Stimulated activated memory B cell treated with anti-CD40 and anti-IgM and Interleukin-4, amounts not matched to agents 10 μg/mL and 1 μg/mL and 100 μg/mL, for 72 hours (primary cell): Measurements from ENCODE around the gene TREM2.

Source experiments
- ATAC-seq: fragments of 150-1000 bp; cut with Tn5 transposase; 2 replicates; pipeline ENCODE4 v1.10.0; 2021
- H3K27ac Mint-ChIP-seq: one replicate; pipeline ENCODE4 v1.8.0; 2022; ENCODE audit warnings: mild to moderate bottlenecking, mixed read lengths
- H3K27me3 Mint-ChIP-seq: one replicate; pipeline ENCODE4 v1.8.0; 2022; ENCODE audit warnings: mixed read lengths
- H3K36me3 Mint-ChIP-seq: one replicate; pipeline ENCODE4 v1.8.0; 2022; ENCODE audit warnings: mixed read lengths
- H3K4me1 Mint-ChIP-seq: one replicate; pipeline ENCODE4 v1.8.0; 2022; ENCODE audit warnings: mixed read lengths
- H3K4me3 Mint-ChIP-seq: one replicate; pipeline ENCODE4 v1.8.0; 2022; ENCODE audit warnings: mild to moderate bottlenecking, moderate library complexity, mixed read lengths
- H3K9me3 Mint-ChIP-seq: one replicate; pipeline ENCODE4 v1.8.0; 2022; ENCODE audit warnings: mixed read lengths

The TREM2 gene

DNA sequence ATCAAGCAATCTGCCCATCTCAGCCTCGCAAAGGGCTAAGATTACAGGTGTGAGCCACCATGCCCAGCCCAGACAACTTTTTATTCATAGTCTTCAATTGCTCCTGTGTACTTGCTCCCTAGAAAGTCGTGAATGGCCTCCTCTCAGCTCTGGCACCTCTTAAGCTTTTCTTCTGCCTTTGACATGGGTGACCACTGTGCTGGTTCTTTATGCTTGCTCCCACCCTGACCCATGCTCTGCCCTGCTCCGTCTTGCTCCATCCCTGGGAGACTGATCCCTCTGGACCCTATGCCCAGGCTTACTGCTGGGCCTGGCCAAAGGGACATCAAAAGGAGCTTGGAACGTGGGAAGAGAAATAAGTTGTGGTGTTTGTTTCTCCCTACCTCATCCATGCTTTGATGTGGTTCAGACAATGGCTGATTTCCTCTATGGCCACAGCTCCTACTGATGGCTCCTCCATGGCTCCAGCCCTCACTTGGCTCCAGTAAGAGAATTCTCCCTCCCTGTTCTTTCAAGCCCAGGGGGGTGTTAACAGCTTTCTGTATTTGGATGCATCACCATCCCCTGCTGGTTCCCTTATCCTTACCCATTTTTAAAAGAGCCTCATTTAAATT lies 7.7 kb upstream of the TREM2 start:
- no peak overlapping the region for H3K27ac Mint-ChIP-seq
- no peak for ATAC-seq
- H3K4me1 Mint-ChIP-seq = peaks cover 12% of the 10 kb centered on the region
- H3K4me3 Mint-ChIP-seq = no peak overlapping the region
- no peaks in the 10 kb centered on the region for H3K9me3 Mint-ChIP-seq
- no peaks in the 10 kb centered on the region for H3K36me3 Mint-ChIP-seq
- H3K27me3 Mint-ChIP-seq = peaks cover 9% of the 10 kb centered on the region

DNA sequence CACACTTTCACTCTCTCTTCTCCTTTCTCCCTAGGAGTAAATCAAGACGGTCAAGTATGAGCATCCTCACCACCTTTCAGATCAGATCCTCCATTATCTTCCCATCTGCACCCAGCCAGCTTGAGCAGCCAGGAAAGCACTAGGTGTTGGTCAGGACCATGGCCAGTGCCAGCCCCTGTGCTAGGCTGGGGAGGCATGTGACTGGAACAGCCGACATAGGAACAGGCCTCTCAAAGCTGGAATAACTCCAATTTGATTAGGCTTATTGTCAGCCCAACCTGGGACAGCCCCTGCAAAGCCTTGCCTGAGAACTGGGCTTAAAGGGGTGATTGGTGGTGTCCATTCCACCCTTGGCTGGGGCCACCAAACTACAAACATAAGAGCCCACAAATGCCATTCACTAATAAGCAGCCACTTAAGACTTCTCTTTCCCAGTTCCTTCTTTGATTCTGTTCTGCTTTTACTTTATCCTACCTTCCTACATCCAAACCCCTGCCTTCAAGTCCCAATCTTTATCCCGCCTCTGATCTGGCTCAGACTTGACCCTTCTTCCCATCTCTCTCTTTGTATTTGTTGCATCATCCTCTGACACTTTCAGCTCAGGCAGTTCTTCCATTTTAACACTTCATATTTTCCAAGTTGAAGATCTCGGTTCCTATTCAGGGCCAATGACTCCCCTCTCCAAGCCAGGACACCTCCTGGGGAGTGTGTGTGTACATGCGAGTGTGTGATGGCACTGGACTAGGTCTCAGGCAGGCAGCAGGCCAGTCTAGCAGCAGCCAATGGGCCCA lies 4.5 kb upstream of the TREM2 start:
- no peak for ATAC-seq
- H3K36me3 Mint-ChIP-seq = no peaks in the 10 kb centered on the region
- no peak overlapping the region for H3K4me3 Mint-ChIP-seq
- no peaks in the 10 kb centered on the region for H3K9me3 Mint-ChIP-seq
- H3K27ac Mint-ChIP-seq = no peak overlapping the region
- peaks cover 13% of the 10 kb centered on the region for H3K27me3 Mint-ChIP-seq
- peaks cover 6% of the 10 kb centered on the region for H3K4me1 Mint-ChIP-seq

DNA sequence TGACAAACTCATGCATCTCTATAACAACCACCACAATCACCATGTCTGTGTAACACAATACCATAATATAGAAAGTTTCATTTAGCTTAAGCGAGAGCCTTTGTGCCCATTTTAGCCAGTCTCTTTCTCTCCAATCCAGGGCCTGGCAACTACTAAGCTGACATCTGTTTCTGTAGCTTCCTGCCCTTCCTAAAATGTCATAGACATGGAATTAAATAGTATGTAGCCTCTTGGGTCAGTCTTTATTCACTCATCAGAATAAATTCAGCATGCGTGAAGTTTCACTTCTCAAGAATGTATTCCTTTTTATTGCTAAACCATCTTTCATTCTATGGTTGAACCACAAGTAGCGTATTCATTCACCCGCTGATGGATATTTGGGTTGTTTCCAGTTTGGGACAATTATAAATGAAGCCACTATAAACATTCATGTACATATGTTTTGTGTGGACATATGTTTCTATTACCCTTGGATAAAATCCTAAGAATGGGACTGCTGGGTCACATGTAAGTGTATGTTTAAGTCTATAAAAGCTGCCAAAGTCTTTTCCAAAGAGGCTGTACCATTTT lies 1.7 kb upstream of the TREM2 start:
- no peak for ATAC-seq
- no peak overlapping the region for H3K27ac Mint-ChIP-seq

GRCh38 chr6:41163419-41163717 lies 452 bp upstream of the TREM2 start:
- H3K4me1 Mint-ChIP-seq = peaks cover 15% of the 10 kb centered on the region
- ATAC-seq = no peak
- peaks cover 24% of the 10 kb centered on the region for H3K27me3 Mint-ChIP-seq
- no peaks in the 10 kb centered on the region for H3K36me3 Mint-ChIP-seq
- no peak overlapping the region for H3K4me3 Mint-ChIP-seq
- no peak overlapping the region for H3K27ac Mint-ChIP-seq
- H3K9me3 Mint-ChIP-seq = no peaks in the 10 kb centered on the region

More for the DNA sequence above, 1.7 kb upstream of the TREM2 start:
- Mint-ChIP-seq H3K4me1 (peaks cover 15% of the 10 kb centered on the region), H3K36me3 (no peaks in the 10 kb centered on the region), H3K27me3 (peaks cover 24% of the 10 kb centered on the region), H3K4me3 (no peak overlapping the region), H3K9me3 (no peaks in the 10 kb centered on the region)

GRCh38 chr6:41161851-41162552 lies 914 bp downstream of the TREM2 start:
- Mint-ChIP-seq H3K27ac (no peak overlapping the region), H3K4me1 (peaks cover 11% of the 10 kb centered on the region), H3K36me3 (no peaks in the 10 kb centered on the region), H3K27me3 (peaks cover 33% of the 10 kb centered on the region), H3K9me3 (no peaks in the 10 kb centered on the region), H3K4me3 (no peak overlapping the region)
- ATAC-seq = no peak

DNA sequence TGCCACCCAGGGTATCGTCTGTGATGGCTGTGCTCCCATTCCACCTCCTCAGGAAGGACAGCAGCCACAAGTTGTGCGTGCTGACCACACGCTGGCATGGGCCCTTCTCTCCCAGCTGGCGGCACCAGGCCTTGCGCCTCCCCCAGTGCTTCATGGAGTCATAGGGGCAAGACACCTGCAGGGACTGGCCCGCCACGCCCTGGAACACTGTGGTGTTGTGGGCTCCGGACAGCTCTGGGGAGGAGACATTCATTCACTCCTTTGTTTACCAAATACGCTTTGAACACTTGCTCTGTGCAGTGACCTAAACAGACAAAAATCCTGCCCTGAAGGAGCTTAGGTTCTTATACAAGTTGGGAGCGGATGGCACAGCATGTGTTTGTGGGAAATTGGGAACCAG lies 1.5 kb downstream of the TREM2 start:
- Mint-ChIP-seq H3K27ac (no peak overlapping the region), H3K4me3 (no peak overlapping the region), H3K27me3 (peaks cover 35% of the 10 kb centered on the region), H3K9me3 (no peaks in the 10 kb centered on the region), H3K4me1 (peaks cover 9% of the 10 kb centered on the region), H3K36me3 (no peaks in the 10 kb centered on the region)
- ATAC-seq = no peak

- peaks cover 36% of the 10 kb centered on the region for H3K27me3 Mint-ChIP-seq
- no peak for ATAC-seq
- no peaks in the 10 kb centered on the region for H3K36me3 Mint-ChIP-seq
- no peaks in the 10 kb centered on the region for H3K9me3 Mint-ChIP-seq
- H3K4me3 Mint-ChIP-seq = no peak overlapping the region
- H3K4me1 Mint-ChIP-seq = peaks cover 9% of the 10 kb centered on the region
- H3K27ac Mint-ChIP-seq = no peak overlapping the region
Observed at GRCh38 chr6:41160933-41161332, 2.0 kb downstream of the TREM2 start.

GRCh38 chr6:41159415-41160082 lies 3.4 kb downstream of the TREM2 start:
- H3K4me3 Mint-ChIP-seq = no peak overlapping the region
- no peak overlapping the region for H3K27ac Mint-ChIP-seq
- ATAC-seq = no peak
- H3K27me3 Mint-ChIP-seq = peaks cover 36% of the 10 kb centered on the region
- H3K9me3 Mint-ChIP-seq = no peaks in the 10 kb centered on the region
- peaks cover 9% of the 10 kb centered on the region for H3K4me1 Mint-ChIP-seq
- no peaks in the 10 kb centered on the region for H3K36me3 Mint-ChIP-seq

DNA sequence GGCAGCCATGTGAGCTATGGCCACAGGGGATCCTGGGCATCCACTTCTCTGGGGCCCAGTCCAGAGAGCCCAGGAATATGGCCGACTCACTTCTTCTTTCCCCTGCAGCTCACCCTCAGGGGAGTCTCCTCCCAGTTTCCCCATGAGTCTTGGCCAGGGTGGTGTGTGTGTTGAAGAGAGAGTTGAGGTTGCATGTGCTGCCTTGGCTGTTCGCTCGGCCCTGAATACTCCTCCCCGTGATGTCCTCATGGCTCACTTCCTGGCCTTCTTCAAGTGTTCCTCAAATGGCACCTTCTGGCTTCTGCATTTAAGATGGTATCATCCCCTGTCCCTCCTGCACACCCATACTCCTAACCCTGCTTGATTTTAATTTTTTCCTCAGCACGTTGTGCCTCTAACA lies 5.6 kb downstream of the TREM2 start:
- H3K36me3 Mint-ChIP-seq = no peaks in the 10 kb centered on the region
- H3K9me3 Mint-ChIP-seq = no peaks in the 10 kb centered on the region
- peaks cover 8% of the 10 kb centered on the region for H3K4me1 Mint-ChIP-seq
- no peak for ATAC-seq
- no peak overlapping the region for H3K4me3 Mint-ChIP-seq
- peaks cover 31% of the 10 kb centered on the region for H3K27me3 Mint-ChIP-seq
- H3K27ac Mint-ChIP-seq = no peak overlapping the region

- Mint-ChIP-seq H3K4me1 (peaks cover 3% of the 10 kb centered on the region), H3K36me3 (no peaks in the 10 kb centered on the region), H3K9me3 (no peaks in the 10 kb centered on the region), H3K27ac (no peak overlapping the region), H3K27me3 (peaks cover 26% of the 10 kb centered on the region), H3K4me3 (no peak overlapping the region)
- ATAC-seq = no peak
Observed at GRCh38 chr6:41156771-41157170, 6.1 kb downstream of the TREM2 start.

- Mint-ChIP-seq H3K9me3 (no peaks in the 10 kb centered on the region), H3K27me3 (peaks cover 22% of the 10 kb centered on the region), H3K4me1 (no peaks in the 10 kb centered on the region), H3K4me3 (no peak overlapping the region), H3K27ac (no peak overlapping the region), H3K36me3 (no peaks in the 10 kb centered on the region)
- no peak for ATAC-seq
Observed at GRCh38 chr6:41156001-41156400, 6.9 kb downstream of the TREM2 start.

GRCh38 chr6:41155132-41155805 lies 7.6 kb downstream of the TREM2 start:
- Mint-ChIP-seq H3K9me3 (no peaks in the 10 kb centered on the region), H3K4me3 (no peak overlapping the region), H3K27me3 (peaks cover 22% of the 10 kb centered on the region), H3K27ac (no peak overlapping the region), H3K4me1 (no peaks in the 10 kb centered on the region), H3K36me3 (no peaks in the 10 kb centered on the region)
- no peak for ATAC-seq

GRCh38 chr6:41153992-41154625 lies 8.8 kb downstream of the TREM2 start, which contains the start of gene TREML1:
Gene TREML1 (minus strand): TSS chr6:41154347. CDS start chr6:41154288, 59 bp downstream.
- Mint-ChIP-seq H3K27ac (no peak within 1 kb of the TSS), H3K27me3 (peaks cover 22% of the 10 kb centered on the region), H3K4me1 (no peaks in the 10 kb centered on the region), H3K36me3 (peaks cover under 1% of the 10 kb centered on the region), H3K9me3 (no peaks in the 10 kb centered on the region), H3K4me3 (no peak within 1 kb of the TSS)
- peak; percentile 36 for ATAC-seq

GRCh38 chr6:41153451-41153850 lies 9.5 kb downstream of the TREM2 start:
- Mint-ChIP-seq H3K4me1 (no peaks in the 10 kb centered on the region), H3K27ac (no peak overlapping the region), H3K4me3 (no peak overlapping the region), H3K36me3 (peaks cover 6% of the 10 kb centered on the region), H3K9me3 (no peaks in the 10 kb centered on the region), H3K27me3 (peaks cover 22% of the 10 kb centered on the region)
- ATAC-seq = peak; percentile 12
